ENCODE data around the gene PIEZO2. TPM values are rescaled to one million over a fixed set of nuclear protein-coding genes. Genes with fewer than 3 reads are reported as not detected.

The PIEZO2 gene
- total and polyA plus RNA-seq, 9 donors, result 2.0 to 8.5 (median 3.2) TPM

DNA sequence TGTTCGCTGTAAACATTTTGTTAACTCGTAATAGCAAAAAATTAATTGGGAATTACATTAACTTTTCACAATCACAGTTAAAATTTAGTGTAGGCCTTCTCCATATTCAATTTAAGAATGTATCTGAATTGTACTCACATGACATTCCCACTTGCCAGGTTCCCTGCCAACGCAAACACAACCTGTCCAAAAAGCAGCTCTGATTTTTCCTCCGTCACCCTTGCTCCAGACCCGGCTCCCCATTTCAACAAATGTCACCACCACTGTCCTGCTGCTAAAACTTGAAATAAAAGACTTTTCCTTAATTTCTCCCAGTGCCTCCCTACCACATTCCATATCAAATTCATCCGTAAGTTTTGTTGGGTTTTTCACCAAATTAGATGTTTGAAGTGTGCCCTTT lies 120.3 kb downstream of the PIEZO2 start:
- no peaks in the 10 kb centered on the region for H3K4me1 ChIP-seq (ENCODE audit: insufficient read depth)
- intact Hi-C loops (cut with DNase I), result no loop called here
- H3K4me3 ChIP-seq, result no peak overlapping the region
- H3K9me3 ChIP-seq, result no peaks in the 10 kb centered on the region
- H3K36me3 ChIP-seq, result no peaks in the 10 kb centered on the region
- H3K27ac ChIP-seq, result no peak overlapping the region
- 96 to 98% (median 97%) methylated on average over 6 of the region's 6 CpGs for WGBS, 3 donors
- no peak for DNase-seq
- TF ChIP-seq EP300 (IDR thresholded peaks at IDR 0.05) (no peak), POLR2A (IDR thresholded peaks at IDR 0.05) (no peak)
- TF ChIP-seq, protein P1, sequence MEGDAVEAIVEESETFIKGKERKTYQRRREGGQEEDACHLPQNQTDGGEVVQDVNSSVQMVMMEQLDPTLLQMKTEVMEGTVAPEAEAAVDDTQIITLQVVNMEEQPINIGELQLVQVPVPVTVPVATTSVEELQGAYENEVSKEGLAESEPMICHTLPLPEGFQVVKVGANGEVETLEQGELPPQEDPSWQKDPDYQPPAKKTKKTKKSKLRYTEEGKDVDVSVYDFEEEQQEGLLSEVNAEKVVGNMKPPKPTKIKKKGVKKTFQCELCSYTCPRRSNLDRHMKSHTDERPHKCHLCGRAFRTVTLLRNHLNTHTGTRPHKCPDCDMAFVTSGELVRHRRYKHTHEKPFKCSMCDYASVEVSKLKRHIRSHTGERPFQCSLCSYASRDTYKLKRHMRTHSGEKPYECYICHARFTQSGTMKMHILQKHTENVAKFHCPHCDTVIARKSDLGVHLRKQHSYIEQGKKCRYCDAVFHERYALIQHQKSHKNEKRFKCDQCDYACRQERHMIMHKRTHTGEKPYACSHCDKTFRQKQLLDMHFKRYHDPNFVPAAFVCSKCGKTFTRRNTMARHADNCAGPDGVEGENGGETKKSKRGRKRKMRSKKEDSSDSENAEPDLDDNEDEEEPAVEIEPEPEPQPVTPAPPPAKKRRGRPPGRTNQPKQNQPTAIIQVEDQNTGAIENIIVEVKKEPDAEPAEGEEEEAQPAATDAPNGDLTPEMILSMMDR (IDR thresholded peaks at IDR 0.05), result no peak
- H3K27me3 ChIP-seq, result no peaks in the 10 kb centered on the region

- Histone ChIP-seq H3K4me3 (no peak overlapping the region), H3K9me3 (no peaks in the 10 kb centered on the region), H3K4me1 (ENCODE audit: insufficient read depth) (no peaks in the 10 kb centered on the region), H3K36me3 (no peaks in the 10 kb centered on the region), H3K27ac (no peak overlapping the region), H3K27me3 (no peaks in the 10 kb centered on the region)
- DNase-seq, result no peak
- TF ChIP-seq, protein P1 (IDR thresholded peaks at IDR 0.05), result no peak
- TF ChIP-seq EP300 (IDR thresholded peaks at IDR 0.05), result no peak
- TF ChIP-seq POLR2A (IDR thresholded peaks at IDR 0.05), result no peak
- intact Hi-C loops (cut with DNase I), result no loop called here
- WGBS, 3 donors, result 71 to 84% (median 82%) methylated on average over 4 of the region's 4 CpGs
Measured at GRCh38 chr18:11027862-11028261, 121.5 kb downstream of the PIEZO2 start.

DNA sequence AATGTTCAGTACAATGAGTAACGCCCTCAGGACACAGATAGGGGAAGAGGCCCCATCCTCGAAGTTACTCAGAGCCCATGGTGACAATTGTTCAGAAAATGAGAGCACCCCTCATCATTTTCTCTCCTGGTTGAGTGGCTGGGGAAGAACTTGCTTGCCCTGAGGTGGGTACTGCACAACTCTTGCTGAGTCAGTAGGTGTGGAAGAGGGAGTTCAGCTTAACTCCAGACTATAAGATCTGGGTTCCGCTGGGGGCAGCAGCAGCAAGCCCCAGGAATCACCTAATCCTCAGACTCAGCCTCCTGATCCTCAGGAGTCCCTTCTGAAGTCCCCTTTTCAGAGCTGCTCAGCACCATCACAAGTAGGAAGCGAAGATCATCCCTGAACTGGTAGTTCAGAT lies 123.7 kb downstream of the PIEZO2 start:
- DNase-seq, result no peak
- Histone ChIP-seq H3K27me3 (no peaks in the 10 kb centered on the region), H3K27ac (no peak overlapping the region), H3K4me1 (ENCODE audit: insufficient read depth) (no peaks in the 10 kb centered on the region), H3K4me3 (no peak overlapping the region), H3K9me3 (no peaks in the 10 kb centered on the region), H3K36me3 (no peaks in the 10 kb centered on the region)
- TF ChIP-seq EP300 (IDR thresholded peaks at IDR 0.05) (no peak), POLR2A (IDR thresholded peaks at IDR 0.05) (no peak)
- TF ChIP-seq, protein P1 (IDR thresholded peaks at IDR 0.05), result no peak
- WGBS, 3 donors, result 85 to 88% (median 88%) methylated on average over 4 of the region's 4 CpGs
- intact Hi-C loops (cut with DNase I), result no loop called here

DNA sequence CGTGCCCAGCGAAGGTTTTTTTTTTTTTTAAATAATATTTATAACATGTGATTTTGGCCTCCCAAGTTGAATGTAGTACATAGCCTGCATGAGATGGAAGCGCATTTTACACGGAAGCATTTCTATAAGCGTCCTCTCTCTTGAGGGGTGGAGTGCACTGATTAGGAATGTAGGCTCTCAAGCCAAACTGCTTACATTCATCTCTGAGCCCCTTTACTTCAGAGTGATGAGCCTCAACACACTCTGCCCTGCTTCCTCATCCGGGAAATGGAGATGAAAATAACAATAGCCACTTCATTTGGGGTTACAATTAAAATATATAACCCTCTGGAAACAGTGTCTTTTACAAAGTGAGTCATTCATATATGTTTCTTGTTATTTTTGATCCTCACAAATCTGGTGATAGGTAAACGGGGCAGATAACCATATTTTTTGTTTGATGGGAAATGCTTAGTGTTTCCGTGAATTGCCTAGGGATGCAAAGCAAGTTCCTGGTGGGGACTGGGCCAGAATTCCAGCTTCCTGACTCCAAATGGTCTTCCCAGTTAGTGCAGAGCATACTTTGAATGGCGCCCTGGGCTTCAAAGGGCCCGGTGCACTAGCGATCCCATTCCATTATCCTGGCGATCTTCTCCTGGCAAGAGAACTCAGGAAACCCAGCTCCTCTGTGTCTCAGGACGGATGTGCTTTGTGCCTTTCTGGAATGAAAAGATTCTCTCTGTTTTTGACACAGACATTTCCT lies 124.3 kb downstream of the PIEZO2 start:
- Histone ChIP-seq H3K4me1 (ENCODE audit: insufficient read depth) (no peaks in the 10 kb centered on the region), H3K27ac (no peak overlapping the region), H3K9me3 (no peaks in the 10 kb centered on the region), H3K36me3 (no peaks in the 10 kb centered on the region), H3K27me3 (no peaks in the 10 kb centered on the region), H3K4me3 (no peak overlapping the region)
- intact Hi-C loops (cut with DNase I), result no loop called here
- no peak for TF ChIP-seq POLR2A (IDR thresholded peaks at IDR 0.05)
- no peak for TF ChIP-seq EP300 (IDR thresholded peaks at IDR 0.05)
- TF ChIP-seq, protein P1 (IDR thresholded peaks at IDR 0.05), result no peak
- 85 to 88% (median 88%) methylated on average over 13 of the region's 13 CpGs for WGBS, 3 donors
- DNase-seq, result no peak

Data from ovary (tissue), 9 donors.